Breast epithelium (tissue), 4 donors: ENCODE data around the gene ALDOB. TPM values are rescaled to one million over a fixed set of nuclear protein-coding genes. Genes with fewer than 3 reads are reported as not detected.

Experiments
- DNase-seq, 2 donors: peaks; one replicate each; pipeline ENCODE4 v3.0.0-alpha.2; 2019; ENCODE audit warnings: low spot score in 2 of 2
- H3K27ac ChIP-seq, 2 donors: fragments of 200-600 bp; sonication (generic) in 1 of 2; one replicate each; pipeline ENCODE4 v1.5.1; 2016 to 2019; ENCODE audit warnings: mild to moderate bottlenecking in 1 of 2
- H3K27me3 ChIP-seq, 2 donors: fragments of 200-600 bp; sonication (generic) in 1 of 2; one replicate each; pipeline versions ENCODE4 v1.5.1 to v1.6.0; 2017 to 2019; ENCODE audit warnings: control low read depth in 1 of 2, mild to moderate bottlenecking in 1 of 2
- H3K36me3 ChIP-seq: fragments of 200-600 bp; one replicate; pipeline ENCODE4 v1.5.1; 2019
- H3K4me1 ChIP-seq, 2 donors: fragments of 200-600 bp; sonication (generic); one replicate each; pipeline ENCODE4 v1.5.1; 2016 to 2019; ENCODE audit warnings: control low read depth in 1 of 2
- H3K4me3 ChIP-seq, 3 donors: fragments of 200-600 bp; sonication (generic); 1 replicate in 2 of 3; 2 replicates in 1 of 3; pipeline ENCODE4 v1.5.1; 2016 to 2019; ENCODE audit warnings: mild to moderate bottlenecking in 3 of 3, moderate library complexity in 2 of 3
- H3K9me3 ChIP-seq, 2 donors: fragments of 200-600 bp; sonication (generic) in 1 of 2; one replicate each; pipeline ENCODE4 v1.5.1; 2016 to 2019; ENCODE audit warnings: control low read depth in 1 of 2
- POLR2A ChIP-seq: fragments of 450-650 bp; IDR thresholded peaks from one replicate; pipeline ENCODE4 v1.6.1; 2016; ENCODE audit warnings: antibody characterized with exemption, mild to moderate bottlenecking, moderate library complexity
- POLR2AphosphoS5 ChIP-seq, 3 donors: sonication (generic); formaldehyde crosslinking; IDR thresholded peaks; one replicate each; pipeline ENCODE4 v1.6.1; 2017; ENCODE audit warnings: antibody characterized with exemption in 3 of 3
- intact Hi-C: fragments of 100-400 bp; cut with DNase I; formaldehyde crosslinking; loops from one replicate; pipeline ENCODE4 v1.15.1; 2023; ENCODE audit warnings: low total_unique reads
- total RNA-seq, 3 donors: library from RNA; depleted of rRNA; stranded (reverse); fragments of >200 nt; gene quantifications; one replicate each; pipeline ENCODE4 v1.1.0, GENCODE V29; 2016
- TF ChIP-seq, protein P1 (sequence below), 3 donors: fragments of 450-650 bp; IDR thresholded peaks; one replicate each; pipeline ENCODE4 v1.5.1; 2016 to 2017; ENCODE audit warnings: antibody characterized with exemption in 3 of 3, mild to moderate bottlenecking in 3 of 3, moderate library complexity in 3 of 3

The ALDOB gene
- total RNA-seq, 3 donors from 2014 or later, result 0.66 TPM; not detected in 2

DNA sequence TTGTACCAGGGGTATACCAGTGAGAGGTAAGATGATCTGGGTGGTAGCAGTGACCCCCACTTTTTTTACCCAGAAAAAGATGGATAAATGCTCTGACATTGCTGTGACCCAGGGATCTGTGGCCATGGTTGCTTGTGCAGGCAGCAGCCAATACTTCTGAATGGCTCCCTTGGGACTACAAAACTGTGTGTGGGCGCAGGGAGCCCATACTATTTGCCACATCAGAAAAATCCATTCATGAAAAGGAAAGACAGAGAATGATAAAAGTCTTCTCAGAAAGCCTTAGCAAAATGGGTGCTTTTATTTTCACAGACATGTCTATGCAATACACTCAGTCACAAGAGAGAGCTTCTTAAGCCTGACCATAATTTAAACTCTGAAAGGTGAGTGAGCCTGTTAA is 37.3 kb upstream of the ALDOB start:
- no peaks in the 10 kb centered on the region for H3K36me3 ChIP-seq
- intact Hi-C loops, result no loop called here
- no peaks in the 10 kb centered on the region for H3K4me1 ChIP-seq
- no peak overlapping the region for H3K27ac ChIP-seq
- no peaks in the 10 kb centered on the region for H3K27me3 ChIP-seq
- no peak for TF ChIP-seq POLR2AphosphoS5 (IDR thresholded peaks at IDR 0.05)
- no peak for TF ChIP-seq POLR2A
- TF ChIP-seq, protein P1, sequence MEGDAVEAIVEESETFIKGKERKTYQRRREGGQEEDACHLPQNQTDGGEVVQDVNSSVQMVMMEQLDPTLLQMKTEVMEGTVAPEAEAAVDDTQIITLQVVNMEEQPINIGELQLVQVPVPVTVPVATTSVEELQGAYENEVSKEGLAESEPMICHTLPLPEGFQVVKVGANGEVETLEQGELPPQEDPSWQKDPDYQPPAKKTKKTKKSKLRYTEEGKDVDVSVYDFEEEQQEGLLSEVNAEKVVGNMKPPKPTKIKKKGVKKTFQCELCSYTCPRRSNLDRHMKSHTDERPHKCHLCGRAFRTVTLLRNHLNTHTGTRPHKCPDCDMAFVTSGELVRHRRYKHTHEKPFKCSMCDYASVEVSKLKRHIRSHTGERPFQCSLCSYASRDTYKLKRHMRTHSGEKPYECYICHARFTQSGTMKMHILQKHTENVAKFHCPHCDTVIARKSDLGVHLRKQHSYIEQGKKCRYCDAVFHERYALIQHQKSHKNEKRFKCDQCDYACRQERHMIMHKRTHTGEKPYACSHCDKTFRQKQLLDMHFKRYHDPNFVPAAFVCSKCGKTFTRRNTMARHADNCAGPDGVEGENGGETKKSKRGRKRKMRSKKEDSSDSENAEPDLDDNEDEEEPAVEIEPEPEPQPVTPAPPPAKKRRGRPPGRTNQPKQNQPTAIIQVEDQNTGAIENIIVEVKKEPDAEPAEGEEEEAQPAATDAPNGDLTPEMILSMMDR (IDR thresholded peaks at IDR 0.05), result no peak
- no peak overlapping the region for H3K4me3 ChIP-seq
- no peaks in the 10 kb centered on the region for H3K9me3 ChIP-seq
- DNase-seq, result no peak

DNA sequence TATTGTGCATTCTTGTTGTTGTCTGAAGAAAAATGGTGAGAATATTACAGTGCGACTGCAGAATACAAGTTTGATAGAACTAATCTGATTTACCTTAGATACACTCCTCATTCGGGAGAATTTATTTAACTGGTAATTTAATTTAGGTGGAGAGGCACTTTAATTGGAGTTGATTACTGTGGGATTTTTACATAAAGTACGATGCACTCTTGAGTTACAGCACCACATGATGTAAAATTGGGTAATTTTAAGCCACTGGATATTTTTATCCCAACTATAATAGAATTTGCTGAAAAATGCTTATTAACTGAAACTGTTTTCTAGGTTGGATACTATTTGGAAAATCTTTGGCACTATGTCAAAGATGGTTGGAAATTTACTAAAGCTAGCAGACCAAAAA is 35.4 kb upstream of the ALDOB start:
- intact Hi-C loops, result no loop called here
- DNase-seq, result no peak

DNA sequence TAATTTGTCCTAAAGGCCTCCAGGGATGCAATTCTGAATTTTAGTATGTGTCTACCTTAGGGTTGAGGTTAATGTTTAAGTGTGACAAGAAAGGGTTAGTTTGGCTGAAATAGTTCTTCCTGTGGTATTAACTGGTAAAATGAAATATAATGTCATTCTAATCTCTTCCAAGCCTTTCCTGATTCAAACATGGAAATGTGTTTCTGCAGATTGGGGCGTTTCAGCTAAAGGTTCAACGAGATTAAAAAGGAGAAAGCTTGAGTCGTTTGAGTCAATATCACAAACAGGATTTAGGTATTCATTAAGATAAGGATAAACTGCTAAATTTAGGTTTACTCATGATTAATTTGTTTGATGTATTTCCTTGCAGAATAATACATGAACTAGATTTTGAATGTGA is 34.4 kb upstream of the ALDOB start:
- Histone ChIP-seq H3K9me3 (no peaks in the 10 kb centered on the region), H3K4me1 (no peaks in the 10 kb centered on the region), H3K27ac (no peak overlapping the region), H3K27me3 (no peaks in the 10 kb centered on the region), H3K36me3 (no peaks in the 10 kb centered on the region), H3K4me3 (no peak overlapping the region)
- DNase-seq, result no peak
- TF ChIP-seq POLR2A, result no peak
- TF ChIP-seq POLR2AphosphoS5 (IDR thresholded peaks at IDR 0.05), result no peak
- TF ChIP-seq, protein P1 (IDR thresholded peaks at IDR 0.05), result no peak
- intact Hi-C loops, result no loop called here

More for the DNA sequence above, 35.4 kb upstream of the ALDOB start:
- Histone ChIP-seq H3K4me1 (no peaks in the 10 kb centered on the region), H3K27ac (no peak overlapping the region), H3K36me3 (no peaks in the 10 kb centered on the region), H3K9me3 (no peaks in the 10 kb centered on the region), H3K27me3 (no peaks in the 10 kb centered on the region), H3K4me3 (no peak overlapping the region)
- TF ChIP-seq POLR2A, result no peak
- TF ChIP-seq, protein P1 (IDR thresholded peaks at IDR 0.05), result no peak
- no peak for TF ChIP-seq POLR2AphosphoS5 (IDR thresholded peaks at IDR 0.05)

DNA sequence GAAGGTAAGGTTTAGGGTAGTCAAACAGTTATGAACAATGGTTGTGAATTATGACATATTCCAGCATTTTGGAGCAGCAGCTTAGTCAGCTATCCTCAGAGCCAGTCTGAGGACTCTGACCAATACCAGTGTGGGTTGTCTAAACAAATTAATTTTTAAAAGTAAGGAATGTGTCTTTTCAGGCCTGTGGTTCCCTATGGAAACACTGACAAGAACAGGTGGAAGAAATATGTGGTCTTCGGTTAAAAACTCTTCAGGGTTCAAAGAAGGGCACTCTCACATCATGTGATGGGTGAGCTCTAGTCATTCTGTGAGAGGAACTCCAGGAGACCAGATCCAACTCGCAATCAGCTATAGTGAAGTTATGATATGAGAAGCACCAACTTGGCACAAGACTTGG is 33.5 kb upstream of the ALDOB start:
- peaks cover 0 to 6% of the 10 kb centered on the region in 2 donors for H3K27me3 ChIP-seq
- TF ChIP-seq POLR2AphosphoS5 (IDR thresholded peaks at IDR 0.05) (no peak), POLR2A (no peak)
- TF ChIP-seq, protein P1 (IDR thresholded peaks at IDR 0.05), result no peak
- no peaks in the 10 kb centered on the region for H3K9me3 ChIP-seq
- no peak for DNase-seq
- no peak overlapping the region for H3K4me3 ChIP-seq
- no peak overlapping the region for H3K27ac ChIP-seq
- no peaks in the 10 kb centered on the region for H3K36me3 ChIP-seq
- intact Hi-C loops, result no loop called here
- no peaks in the 10 kb centered on the region for H3K4me1 ChIP-seq

DNA sequence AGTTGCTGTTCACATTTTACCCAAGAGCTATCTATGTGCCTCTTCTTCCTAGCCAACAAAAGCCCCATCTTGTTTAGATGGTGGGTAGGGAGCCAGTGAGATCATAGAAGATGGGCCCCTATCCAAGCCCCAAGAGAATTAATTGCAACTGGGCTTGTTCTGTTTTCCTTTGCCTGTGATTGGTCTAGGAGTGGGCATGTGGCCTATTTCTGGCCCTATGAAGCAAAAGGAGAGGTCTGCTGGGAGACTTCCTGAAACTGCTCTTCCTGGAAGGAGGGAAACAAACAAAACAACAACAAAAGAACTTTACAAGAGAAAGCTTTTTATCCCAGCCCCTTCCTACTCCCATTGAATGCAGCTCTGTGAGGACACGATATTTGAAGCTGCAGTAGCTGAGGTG is 32.5 kb upstream of the ALDOB start:
- H3K36me3 ChIP-seq, result no peaks in the 10 kb centered on the region
- no peak overlapping the region for H3K27ac ChIP-seq
- TF ChIP-seq, protein P1 (IDR thresholded peaks at IDR 0.05), result no peak
- TF ChIP-seq POLR2AphosphoS5 (IDR thresholded peaks at IDR 0.05), result no peak
- TF ChIP-seq POLR2A, result no peak
- intact Hi-C loops, result no loop called here
- H3K4me3 ChIP-seq, result no peak overlapping the region
- H3K27me3 ChIP-seq, result peaks cover 0 to 8% of the 10 kb centered on the region in 2 donors
- DNase-seq, result no peak
- no peaks in the 10 kb centered on the region for H3K4me1 ChIP-seq
- H3K9me3 ChIP-seq, result no peaks in the 10 kb centered on the region
